Skeletal muscle cell (primary cell): ENCODE measurements around the gene ADAM22.
"Not testable (repeated sequence)": the region's sequence is repeated elsewhere in the genome, so short reads cannot be mapped to it uniquely, and the experiment has no call there.

Source experiments
- DNase-seq: peaks from one replicate; pipeline ENCODE4 v3.0.0-alpha.2; 2010; ENCODE audit warnings: low read depth
- H3K4me3 ChIP-seq: 2 replicates; pipeline ENCODE4 v1.5.1; 2011; ENCODE audit warnings: low read depth, mild to moderate bottlenecking, control low read depth, low read length, moderate library complexity

Gene ADAM22

DNA sequence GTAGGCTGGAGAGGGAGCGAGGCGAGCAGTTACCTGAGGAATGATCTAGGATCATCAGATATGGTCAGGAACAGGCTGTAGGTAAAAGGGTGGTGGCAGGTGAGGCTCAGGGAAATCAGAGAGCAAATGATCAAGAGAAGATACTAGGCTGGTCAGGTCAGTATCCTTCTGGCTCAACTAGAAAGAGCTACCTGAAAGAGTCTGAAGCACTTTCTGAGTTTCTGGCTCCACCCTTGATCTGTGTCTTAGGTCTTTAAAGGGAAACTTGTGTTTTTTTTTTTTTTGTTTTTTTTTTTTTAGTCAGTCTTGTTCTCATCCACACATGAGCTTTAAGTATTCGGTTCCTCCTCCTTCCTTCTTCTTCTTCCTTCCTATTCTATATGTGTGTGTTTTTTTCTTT is 10.5 kb downstream of the ADAM22 start:
- no peak overlapping the region for H3K4me3 ChIP-seq
- DNase-seq, result no peak

DNA sequence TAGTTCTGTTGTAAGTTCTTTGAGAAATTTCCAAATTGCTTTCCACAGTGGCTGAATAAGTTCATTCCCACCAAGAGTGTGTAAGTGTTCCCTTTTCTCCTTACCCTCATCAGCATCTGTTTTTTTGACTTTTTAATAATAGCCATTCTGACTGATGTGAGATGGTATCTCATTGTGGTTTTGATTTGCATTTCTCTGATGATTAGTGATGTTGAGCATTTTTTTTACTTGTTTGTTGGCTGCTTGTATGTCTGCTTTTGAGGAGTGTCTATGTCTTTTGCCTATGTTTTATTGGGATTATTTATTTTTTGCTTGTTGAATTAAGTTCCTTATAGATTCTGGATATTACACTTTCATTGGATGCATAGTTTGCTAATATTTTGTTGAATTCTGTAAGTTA is 11.9 kb downstream of the ADAM22 start:
- DNase-seq, H3K4me3 ChIP-seq: not testable (repeated sequence)

DNA sequence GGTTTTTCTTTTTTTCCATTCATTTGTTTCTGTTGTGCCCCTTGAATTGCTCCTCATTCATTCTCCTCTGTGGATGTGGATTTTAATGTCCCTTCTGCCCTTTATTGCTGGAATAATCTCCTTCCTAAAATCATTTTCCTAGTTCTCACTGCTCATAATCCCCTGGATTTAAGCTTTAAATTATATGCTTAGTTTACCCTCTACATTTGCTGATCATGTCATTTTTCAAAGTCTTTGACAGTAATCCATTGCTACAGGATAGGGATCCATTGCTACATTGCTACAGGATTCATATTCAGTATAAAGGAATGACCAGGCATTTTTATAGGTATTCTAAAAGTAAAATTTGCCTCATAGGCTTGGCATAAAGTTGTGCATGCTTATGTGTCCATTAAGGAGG is 14.3 kb downstream of the ADAM22 start:
- no peak overlapping the region for H3K4me3 ChIP-seq
- DNase-seq, result no peak

DNA sequence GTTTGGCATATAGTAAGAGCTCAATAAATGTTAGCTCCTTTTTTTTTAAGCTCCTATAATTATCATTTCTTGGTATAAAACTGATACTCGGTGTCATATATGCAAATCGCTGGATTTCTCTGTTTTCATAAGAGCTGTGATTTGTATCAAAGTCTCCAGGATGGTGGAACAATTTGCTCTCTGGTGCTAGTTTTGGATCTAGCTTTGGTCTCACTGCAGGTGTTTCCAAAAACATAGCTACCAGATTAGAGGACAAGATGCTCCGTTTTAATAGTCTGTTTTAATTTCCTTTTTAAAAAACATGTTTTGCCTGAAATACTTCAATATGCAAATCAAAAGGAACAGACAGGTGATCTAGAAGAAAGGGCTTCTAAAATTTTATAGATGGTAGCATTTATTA is 25.3 kb downstream of the ADAM22 start:
- H3K4me3 ChIP-seq, result no peak overlapping the region
- no peak for DNase-seq

DNA sequence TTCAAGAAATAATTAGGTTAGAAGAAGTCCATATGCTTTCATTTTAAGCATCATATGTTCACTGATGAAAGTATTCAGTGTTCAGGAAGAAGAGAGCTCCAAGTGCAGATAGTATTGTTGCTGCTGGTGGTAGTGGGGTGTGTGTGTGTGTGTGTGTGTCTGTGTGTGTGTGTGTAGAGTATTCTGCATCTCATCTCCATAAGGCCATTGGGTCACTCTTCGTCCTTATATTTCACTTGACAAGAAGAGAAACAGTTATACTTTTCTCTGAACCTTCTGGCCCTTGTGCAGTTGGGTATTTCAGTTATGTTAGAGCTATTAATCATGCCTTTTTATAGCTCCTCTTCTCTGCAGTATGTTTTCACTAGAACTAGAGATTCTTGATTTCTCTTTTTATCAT is 26.2 kb downstream of the ADAM22 start:
- no peak overlapping the region for H3K4me3 ChIP-seq
- DNase-seq, result no peak

DNA sequence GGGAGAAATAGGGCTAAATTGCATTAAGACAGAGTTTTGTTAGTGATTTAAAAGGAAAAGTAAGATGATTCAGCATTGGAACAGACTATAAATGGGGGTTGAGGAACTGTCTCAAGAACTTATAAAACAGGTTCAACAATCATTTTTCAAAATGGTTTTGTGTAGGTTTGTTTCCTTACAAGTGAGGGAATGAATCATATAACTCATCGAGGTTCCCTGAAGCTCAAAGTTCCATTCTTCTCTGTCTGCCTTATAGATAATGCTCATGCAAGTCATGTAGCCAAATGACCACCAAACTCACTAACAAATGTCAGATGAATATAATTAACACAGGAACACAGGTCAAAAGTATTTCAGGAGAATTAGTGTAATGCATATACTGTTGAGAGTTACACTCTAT is 27.7 kb downstream of the ADAM22 start:
- H3K4me3 ChIP-seq, result no peak overlapping the region
- DNase-seq, result no peak

DNA sequence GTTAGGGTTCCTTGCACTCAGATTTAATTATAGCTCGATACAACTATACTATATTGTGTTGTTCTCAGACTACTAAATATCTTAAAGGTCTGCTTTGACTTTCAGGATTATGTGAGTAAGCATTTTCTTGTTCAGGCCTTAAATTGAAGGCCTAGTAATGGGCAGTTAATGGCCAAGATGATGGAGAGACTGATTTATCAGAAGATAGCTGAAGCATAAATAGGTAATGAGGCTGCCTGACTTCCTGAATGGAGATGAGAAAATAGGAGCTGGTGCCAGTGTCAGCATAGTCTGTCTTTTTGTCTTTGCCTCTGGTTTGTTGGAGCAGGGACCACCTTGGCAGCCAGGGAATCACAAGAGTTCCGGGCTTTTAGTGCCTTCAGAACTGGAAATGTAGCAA is 32.2 kb downstream of the ADAM22 start:
- DNase-seq, result no peak

DNA sequence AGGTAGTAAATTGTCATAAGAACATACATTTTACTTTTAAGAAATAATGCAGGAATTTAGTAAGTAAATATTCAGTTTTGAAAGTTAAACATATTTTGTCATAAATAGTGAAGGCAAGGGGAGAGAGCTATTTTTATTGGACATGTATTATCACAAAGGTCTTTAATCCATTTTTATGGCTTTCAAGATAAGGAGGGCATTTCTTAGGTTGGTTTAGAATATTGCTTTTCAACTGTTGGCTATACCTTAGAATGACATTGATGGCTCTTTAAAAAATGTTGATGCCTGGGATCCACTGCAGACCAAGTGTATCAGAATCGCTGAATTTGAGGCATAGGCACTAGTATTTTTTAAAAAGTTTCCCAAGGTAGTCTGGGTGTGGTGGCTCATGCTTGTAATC is 34.0 kb downstream of the ADAM22 start:
- DNase-seq, result no peak
- H3K4me3 ChIP-seq, result no peak overlapping the region

More for the DNA sequence above, 32.2 kb downstream of the ADAM22 start:
- no peak overlapping the region for H3K4me3 ChIP-seq

DNA sequence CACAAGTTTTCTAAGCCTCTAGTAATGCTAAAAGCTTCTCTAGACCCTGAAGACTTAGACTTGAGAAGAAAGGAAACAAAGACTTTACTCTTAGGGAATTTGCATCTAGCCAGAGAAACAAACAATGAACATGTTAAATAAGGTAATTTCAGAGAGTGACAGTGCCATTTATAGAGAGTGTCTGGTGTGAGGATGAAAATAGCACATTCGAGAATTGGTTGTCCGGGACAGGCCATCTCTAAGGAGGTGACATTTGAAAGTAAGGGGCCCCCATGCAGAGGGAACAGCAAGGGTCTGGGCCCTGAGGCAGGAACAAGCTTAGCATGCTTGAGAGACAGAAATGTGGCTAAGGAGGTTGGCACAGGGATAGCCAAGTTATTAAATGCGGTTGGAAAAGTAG is 48.1 kb downstream of the ADAM22 start:
- no peak for DNase-seq
- no peak overlapping the region for H3K4me3 ChIP-seq

DNA sequence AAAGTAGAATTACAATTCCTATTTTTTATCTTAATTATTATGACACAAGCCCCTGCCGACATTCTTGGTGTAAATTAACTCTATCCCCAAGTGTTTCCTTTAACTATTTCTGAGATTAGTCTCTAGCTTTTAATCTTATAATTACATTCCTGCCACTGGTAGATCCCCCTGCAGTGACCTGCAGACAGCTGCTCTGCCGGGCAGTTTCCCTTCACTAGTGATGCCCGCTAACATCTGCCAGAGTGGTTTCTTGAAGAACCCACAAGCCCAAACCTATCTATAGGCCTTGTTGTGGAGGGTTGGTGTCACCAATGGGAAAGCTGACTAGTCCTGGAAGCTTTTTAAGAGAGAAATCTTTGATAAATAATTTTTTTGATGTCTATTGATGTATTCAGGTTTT is 50.0 kb downstream of the ADAM22 start:
- no peak for DNase-seq
- no peak overlapping the region for H3K4me3 ChIP-seq

DNA sequence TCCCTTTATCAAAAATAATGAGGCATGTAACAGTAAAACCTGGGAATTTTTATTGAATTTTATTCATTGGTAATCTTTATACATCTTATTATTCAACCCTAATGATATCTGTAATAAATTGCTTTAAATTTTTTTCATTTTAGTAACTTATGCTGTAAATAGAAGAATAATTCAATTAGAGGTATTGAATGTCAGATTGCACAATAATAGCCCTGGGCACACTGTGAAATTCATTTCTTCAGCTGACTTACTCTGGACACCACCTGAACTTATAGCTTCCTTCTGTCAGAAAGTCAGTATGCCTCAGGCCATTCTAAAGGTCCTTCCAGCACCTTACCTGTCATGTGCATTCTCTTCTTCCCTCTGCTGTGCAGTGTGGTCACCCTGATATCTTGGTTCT is 59.2 kb downstream of the ADAM22 start:
- no peak for DNase-seq
- no peak overlapping the region for H3K4me3 ChIP-seq

DNA sequence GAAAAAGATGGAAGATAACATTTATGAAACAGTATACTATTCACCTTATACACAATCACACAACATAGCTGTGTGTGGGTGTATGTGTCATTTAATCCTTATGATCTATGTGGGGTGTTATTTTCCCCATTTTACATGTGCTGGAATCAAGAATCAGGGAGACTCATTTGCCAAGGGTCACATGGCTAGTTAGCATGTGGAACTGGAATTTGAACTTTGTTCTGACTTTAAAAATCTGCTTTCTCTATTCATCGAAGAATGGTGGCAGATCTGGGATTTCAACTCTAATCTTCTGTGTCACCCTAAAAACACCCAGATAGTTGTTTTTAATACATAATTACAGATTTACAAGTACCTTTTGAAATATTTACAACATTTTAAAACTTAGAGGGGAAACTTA is 65.2 kb downstream of the ADAM22 start:
- DNase-seq, result no peak
- H3K4me3 ChIP-seq, result no peak overlapping the region

DNA sequence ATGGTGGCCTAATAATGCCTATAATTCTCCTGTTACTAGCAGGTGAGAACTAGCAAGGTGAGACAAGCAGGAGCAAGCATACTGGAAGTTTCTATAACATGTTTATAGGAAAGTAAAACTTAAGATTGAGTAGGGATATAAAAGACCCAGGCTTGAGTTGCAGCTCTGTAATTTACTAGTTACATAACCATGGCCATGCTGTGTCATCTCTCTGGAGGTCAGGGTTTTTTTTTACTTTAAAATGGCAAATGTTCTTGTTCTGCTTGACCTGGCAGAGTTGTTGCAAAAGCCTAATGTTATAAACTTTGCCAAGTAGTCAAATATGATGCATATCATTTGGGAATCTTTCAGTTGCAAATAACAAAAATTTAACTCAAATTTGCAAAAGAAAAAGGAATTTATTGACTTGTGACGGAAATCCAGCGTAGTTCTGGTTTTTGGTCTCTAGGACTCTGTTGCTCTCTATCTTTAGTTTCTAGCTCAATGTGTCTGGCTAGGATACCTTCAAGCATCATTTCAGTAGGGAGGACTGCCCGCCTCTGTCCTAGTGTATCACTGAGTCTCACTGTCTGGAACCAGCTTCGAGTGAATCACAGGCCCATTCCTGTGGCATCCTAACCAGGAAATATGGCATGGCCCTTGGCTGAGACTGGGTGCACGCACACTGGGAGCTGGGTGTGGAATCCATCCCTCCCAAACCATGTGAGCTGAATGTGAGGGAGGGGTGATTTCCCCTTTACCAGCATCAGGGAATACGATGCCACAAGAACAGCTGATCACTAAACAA is 67.9 kb downstream of the ADAM22 start:
- DNase-seq, result no peak
- H3K4me3 ChIP-seq, result no peak overlapping the region

DNA sequence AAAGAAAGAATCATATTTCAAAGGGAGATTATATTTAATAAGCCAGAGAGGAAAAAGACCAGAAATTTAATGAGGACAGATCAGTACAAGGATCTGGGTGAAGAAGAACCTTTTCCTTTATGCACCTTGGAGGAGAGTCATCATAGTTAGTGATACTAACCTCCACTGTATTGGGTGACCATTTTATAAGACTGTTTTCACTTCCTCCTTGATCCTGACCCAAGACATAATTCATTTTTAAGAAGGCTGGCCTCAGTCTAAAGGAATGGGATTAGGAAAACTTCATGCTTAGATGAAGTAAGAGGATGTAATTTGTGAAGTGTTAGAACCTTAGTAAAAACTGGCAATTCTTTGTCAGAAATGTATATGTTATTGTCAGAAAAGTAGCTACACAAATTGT is 68.6 kb downstream of the ADAM22 start:
- H3K4me3 ChIP-seq, result no peak overlapping the region
- DNase-seq, result no peak

DNA sequence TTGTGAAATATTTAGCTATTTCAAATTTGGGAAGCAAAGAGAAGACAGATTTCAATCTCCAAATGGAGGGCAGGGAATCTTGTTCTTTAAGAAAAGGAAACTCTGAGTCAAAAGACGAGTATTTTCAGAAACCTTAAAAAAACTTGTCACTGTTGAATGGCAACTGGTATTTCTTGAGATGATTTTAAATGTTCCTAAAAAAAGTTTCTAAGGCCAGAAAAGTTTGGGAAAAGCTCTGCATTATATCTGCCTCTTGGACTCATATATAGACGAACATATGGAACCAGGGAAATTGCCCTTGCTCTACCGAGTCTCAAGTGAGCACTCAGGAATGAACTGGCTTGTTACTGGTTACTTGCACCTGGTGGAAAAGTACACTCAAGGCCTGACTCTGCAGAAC is 69.5 kb downstream of the ADAM22 start:
- no peak for DNase-seq
- H3K4me3 ChIP-seq, result no peak overlapping the region

DNA sequence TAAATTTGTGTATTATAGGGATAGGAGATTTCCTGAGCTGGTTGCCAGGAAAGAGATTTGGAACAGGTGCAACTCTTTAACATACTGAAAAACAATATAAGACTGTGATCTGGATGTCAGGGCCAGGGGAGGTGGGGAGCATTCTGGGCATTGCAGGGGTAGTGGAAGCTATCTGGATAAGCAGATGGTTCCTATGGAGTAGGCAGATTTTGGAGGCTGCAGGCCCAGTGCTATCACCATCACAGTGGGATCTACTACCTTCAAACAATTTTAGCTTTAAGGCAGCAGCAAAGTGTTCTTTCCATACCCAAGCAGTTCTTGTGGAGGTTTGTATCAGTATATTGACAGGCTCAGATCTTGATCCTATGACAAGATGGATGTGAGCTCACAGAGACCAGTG is 71.1 kb downstream of the ADAM22 start:
- H3K4me3 ChIP-seq, result no peak overlapping the region
- no peak for DNase-seq

DNA sequence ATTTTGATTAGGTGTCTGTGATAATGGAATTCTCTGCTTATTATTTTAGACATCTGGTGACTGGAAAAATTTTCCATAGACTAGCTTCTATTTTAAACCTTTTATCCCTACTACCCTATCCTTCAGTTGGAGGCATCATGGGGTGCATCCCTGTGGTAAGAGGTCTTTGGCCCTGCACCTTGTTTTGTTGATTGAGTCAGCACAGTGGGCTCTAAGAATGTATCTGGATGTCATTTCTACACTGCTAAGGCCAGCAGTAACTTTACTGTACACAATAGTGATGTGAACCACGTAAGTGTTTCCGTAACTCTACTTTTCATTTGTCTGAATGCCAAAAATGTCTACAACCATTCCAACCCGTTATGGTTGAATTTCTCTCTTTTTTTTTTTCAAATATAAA is 75.6 kb downstream of the ADAM22 start:
- no peak for DNase-seq
- no peak overlapping the region for H3K4me3 ChIP-seq

DNA sequence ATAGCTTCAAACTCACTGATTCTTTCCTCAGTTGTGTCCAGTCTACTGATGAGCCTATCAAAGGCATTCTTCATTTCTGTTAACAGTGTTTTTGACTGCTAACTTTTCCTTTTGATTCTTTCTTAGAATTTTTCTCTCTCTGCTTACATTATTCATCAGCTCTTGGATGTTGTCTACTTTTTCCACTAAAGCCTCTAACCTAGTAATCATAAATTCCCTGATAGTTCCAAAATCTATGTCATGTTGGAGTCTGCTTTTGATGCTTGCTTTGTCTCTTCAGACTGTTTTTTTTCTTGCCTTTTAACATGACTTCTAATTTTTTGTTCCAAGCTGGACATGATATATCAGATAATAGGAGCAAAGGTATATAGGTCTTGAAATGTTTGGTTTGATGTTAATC is 78.0 kb downstream of the ADAM22 start:
- H3K4me3 ChIP-seq, result no peak overlapping the region
- DNase-seq, result no peak

DNA sequence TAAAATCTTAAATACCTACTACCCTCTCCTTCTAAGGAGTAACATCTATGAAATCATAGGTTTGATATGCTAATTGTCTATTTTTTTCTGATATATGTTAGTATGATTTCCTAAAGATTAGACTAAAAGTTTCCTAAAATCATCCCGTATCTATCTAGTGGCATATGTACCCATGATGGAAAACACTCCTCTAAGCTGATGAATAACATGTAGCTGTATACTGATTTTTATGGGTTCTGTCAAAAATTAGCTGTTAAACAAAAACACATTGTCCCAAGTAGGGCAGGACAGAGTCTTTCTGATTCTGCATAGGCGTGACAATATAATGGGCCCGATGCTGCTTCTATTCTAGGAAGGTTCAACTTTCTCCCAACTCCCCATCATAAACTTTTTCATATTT is 79.9 kb downstream of the ADAM22 start:
- DNase-seq, result no peak

DNA sequence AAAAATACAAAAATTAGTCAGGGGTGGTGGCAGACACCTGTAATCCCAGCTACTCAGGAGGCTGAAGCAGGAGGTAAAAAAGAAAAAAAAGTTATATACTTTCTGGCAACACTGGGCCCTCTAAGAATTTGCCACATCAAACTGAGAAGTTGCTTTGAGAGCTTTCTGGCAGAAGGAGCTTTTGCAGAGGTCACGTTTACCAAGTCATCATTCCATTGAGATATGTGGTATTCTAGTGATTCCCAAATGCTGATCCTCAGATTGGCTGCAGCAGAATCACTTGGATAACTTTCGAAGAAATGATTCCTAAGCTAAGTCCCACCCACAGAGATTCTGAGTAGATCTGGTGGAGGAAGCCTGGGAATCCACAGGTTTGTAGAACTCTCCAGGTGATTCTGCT is 80.5 kb downstream of the ADAM22 start:
- no peak overlapping the region for H3K4me3 ChIP-seq
- DNase-seq, result no peak

More for the DNA sequence above, 79.9 kb downstream of the ADAM22 start:
- no peak overlapping the region for H3K4me3 ChIP-seq

DNA sequence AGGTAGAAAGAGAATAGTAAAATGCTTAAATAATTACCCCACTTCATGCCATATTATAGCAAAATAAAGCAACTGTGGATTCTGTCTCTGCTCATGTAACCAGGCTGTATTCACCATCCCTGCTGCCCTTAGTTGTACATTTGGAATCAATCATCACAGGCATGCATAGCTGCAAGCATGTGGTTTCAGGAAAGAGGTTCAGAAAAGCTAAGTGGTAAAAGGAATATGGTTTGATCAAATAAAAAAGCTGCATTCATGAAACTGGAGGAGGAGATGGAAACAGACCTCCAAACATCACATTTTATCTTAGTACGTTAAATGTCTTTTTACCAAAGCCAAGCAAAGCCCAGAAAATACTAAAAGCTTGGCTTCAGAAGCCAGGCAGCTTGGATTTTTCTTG is 81.3 kb downstream of the ADAM22 start:
- DNase-seq, result no peak
- no peak overlapping the region for H3K4me3 ChIP-seq

DNA sequence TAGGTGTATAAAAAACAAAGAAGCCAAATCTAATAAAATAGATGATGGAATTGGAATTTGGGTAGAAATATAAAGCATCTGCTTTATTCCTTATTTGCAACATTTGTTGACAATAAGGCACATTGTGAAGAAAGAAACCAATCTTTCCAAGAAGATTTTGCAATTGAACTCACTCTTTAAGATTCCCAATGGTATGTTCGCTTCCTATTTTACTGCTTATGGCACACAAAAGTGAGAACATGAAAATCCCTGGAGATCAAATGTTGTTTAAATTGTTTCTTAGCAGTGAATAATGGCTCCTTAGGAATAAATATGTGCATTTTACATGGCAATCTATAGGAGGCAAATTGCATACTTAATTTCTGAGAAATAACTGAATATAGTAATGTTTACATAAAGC is 84.5 kb downstream of the ADAM22 start:
- DNase-seq, result no peak
- no peak overlapping the region for H3K4me3 ChIP-seq
